ENCODE results near the gene CDADC1.

CDADC1 gene

GRCh38 chr13:49210114-49210513 lies 37.6 kb upstream of the CDADC1 start:
- TF ChIP-seq TCF4 (CRISPR knock-in tag; IDR thresholded peaks at IDR 0.05; ENCODE audit: borderline replicate concordance) (no peak), CSRNP3 (CRISPR knock-in tag; IDR thresholded peaks at IDR 0.05) (no peak), CREB5 (CRISPR knock-in tag; IDR thresholded peaks at IDR 0.05; ENCODE audit: low read depth) (no peak), ZFP30 (CRISPR knock-in tag; IDR thresholded peaks at IDR 0.05) (no peak), CSDC2 (CRISPR knock-in tag; IDR thresholded peaks at IDR 0.05) (no peak), PPARA (CRISPR knock-in tag; IDR thresholded peaks at IDR 0.05; ENCODE audit: borderline replicate concordance) (no peak), PATZ1 (CRISPR knock-in tag; IDR thresholded peaks at IDR 0.05; ENCODE audit: borderline replicate concordance) (no peak), ZNF70 (CRISPR knock-in tag; IDR thresholded peaks at IDR 0.05) (no peak), BACH2 (CRISPR knock-in tag; IDR thresholded peaks at IDR 0.05; ENCODE audit: borderline replicate concordance) (no peak), TOX (CRISPR knock-in tag; IDR thresholded peaks at IDR 0.05; ENCODE audit: borderline replicate concordance) (no peak), TSHZ2 (CRISPR knock-in tag; IDR thresholded peaks at IDR 0.05) (no peak), ISL1 (CRISPR knock-in tag; IDR thresholded peaks at IDR 0.05) (no peak), POU6F1 (CRISPR knock-in tag; IDR thresholded peaks at IDR 0.05; ENCODE audit: borderline replicate concordance, low read depth) (no peak)
- no peak for ATAC-seq

GRCh38 chr13:49210669-49211068 lies 37.1 kb upstream of the CDADC1 start:
- TF ChIP-seq CSRNP3 (CRISPR knock-in tag; IDR thresholded peaks at IDR 0.05) (no peak), PATZ1 (CRISPR knock-in tag; IDR thresholded peaks at IDR 0.05; ENCODE audit: borderline replicate concordance) (no peak), CREB5 (CRISPR knock-in tag; IDR thresholded peaks at IDR 0.05; ENCODE audit: low read depth) (no peak), GLIS3 (CRISPR knock-in tag; IDR thresholded peaks at IDR 0.05) (no peak), TOX (CRISPR knock-in tag; IDR thresholded peaks at IDR 0.05; ENCODE audit: borderline replicate concordance) (no peak), PPARA (CRISPR knock-in tag; IDR thresholded peaks at IDR 0.05; ENCODE audit: borderline replicate concordance) (no peak), ZNF565 (CRISPR knock-in tag; conservative IDR thresholded peaks at IDR 0.05; ENCODE audit: low read depth) (no peak), OSR1 (CRISPR knock-in tag; IDR thresholded peaks at IDR 0.05) (no peak), BACH2 (CRISPR knock-in tag; IDR thresholded peaks at IDR 0.05; ENCODE audit: borderline replicate concordance) (no peak), ZNF8 (CRISPR knock-in tag; IDR thresholded peaks at IDR 0.05) (no peak), ZFP30 (CRISPR knock-in tag; IDR thresholded peaks at IDR 0.05) (no peak), ZNF70 (CRISPR knock-in tag; IDR thresholded peaks at IDR 0.05) (no peak)
- ATAC-seq, result no peak
